ENCODE data around the gene ADK.
"Not testable (repeated sequence)": the region's sequence is repeated elsewhere in the genome, so short reads cannot be mapped to it uniquely, and the experiment has no call there.

GRCh38 chr10:74580438-74580837 lies 429.4 kb downstream of the ADK start:
- TF ChIP-seq SALL1 (CRISPR knock-in tag; IDR thresholded peaks at IDR 0.05); CEBPZ (IDR thresholded peaks at IDR 0.05; ENCODE audit: low read length); EZH2 (conservative IDR thresholded peaks at IDR 0.05; ENCODE audit: low read depth, low read length); HES4 (CRISPR knock-in tag; IDR thresholded peaks at IDR 0.05; ENCODE audit: borderline replicate concordance); ZNF788 (CRISPR knock-in tag; IDR thresholded peaks at IDR 0.05; ENCODE audit: borderline replicate concordance); MIER3 (CRISPR knock-in tag; IDR thresholded peaks at IDR 0.05; ENCODE audit: borderline replicate concordance); MYPOP (CRISPR knock-in tag; IDR thresholded peaks at IDR 0.05); TBL1XR1 (IDR thresholded peaks at IDR 0.05; ENCODE audit: borderline replicate concordance, low read length, partially characterized antibody): not testable (repeated sequence)
